ENCODE measurements around the gene CATSPERZ. TPM values are rescaled to one million over a fixed set of nuclear protein-coding genes. Genes with fewer than 3 reads are reported as not detected.

CATSPERZ gene
- total and polyA plus RNA-seq, 9 of the 15 experiments (the other 6 are each of a cell fraction or from before 2014, with no cell fraction given): 0.86 to 8.5 (median 3.5) TPM

DNA sequence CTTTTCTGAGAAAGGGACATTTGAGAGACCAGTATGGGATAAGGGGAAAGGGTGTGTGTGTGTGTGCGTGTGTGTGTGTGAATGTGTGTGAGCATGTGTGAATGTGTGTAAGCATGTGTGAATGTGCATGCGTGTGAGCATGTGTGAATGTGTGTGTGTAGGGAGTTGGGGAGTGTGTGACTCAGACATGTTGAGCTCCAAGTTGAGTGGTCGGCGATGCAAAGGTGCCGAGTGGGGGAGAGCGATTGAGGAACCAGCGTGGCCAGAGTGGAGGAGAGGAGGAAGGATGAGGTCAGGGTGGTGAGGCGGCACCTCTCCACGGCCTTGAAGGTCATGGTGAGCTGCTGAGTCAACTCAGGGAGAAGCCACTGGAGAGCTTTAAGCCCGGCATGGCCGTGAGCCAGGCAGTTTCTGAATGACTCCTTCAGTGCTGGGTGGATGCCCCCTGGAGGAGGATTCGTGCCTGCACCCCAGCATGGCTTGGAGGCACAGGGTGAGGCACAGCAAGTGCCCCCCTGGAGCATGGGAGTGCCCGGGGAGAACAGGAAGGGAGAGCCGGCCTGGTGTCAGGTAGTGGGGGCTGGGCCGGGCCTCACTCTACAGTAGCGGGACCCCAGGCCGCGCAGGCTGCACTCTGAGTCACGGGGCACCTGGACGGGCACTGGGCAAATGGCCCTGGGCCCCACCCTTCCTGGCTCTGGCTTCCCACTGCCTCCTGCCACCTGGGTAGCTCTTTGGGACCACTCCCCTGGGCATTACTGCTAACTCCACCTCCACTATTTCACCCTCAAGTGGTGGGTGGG lies 31.6 kb downstream of the CATSPERZ start (continued):
- TF ChIP-seq, protein P1, sequence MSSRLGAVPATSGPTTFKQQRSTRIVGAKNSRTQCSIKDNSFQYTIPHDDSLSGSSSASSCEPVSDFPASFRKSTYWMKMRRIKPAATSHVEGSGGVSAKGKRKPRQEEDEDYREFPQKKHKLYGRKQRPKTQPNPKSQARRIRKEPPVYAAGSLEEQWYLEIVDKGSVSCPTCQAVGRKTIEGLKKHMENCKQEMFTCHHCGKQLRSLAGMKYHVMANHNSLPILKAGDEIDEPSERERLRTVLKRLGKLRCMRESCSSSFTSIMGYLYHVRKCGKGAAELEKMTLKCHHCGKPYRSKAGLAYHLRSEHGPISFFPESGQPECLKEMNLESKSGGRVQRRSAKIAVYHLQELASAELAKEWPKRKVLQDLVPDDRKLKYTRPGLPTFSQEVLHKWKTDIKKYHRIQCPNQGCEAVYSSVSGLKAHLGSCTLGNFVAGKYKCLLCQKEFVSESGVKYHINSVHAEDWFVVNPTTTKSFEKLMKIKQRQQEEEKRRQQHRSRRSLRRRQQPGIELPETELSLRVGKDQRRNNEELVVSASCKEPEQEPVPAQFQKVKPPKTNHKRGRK (tag; IDR thresholded peaks at IDR 0.05): no peak
- TF ChIP-seq MEF2D (tag; conservative IDR thresholded peaks at IDR 0.05; ENCODE audit: low read depth) (0 out of 2 replicates have a peak, but pooled peaks have one; percentile 27), GTF2B (IDR thresholded peaks at IDR 0.05; ENCODE audit: extremely low read depth, insufficient read length) (no peak), ZNF324 (CRISPR knock-in tag; IDR thresholded peaks at IDR 0.05) (no peak), RBM34 (IDR thresholded peaks at IDR 0.05; ENCODE audit: borderline replicate concordance, insufficient read depth, low read length) (no peak), CBX2 (IDR thresholded peaks at IDR 0.05; ENCODE audit: insufficient read depth, low read length, poor library complexity, severe bottlenecking) (no peak), EP400 (IDR thresholded peaks at IDR 0.05) (peak; percentile 75; the same call in 1 of the 2 replicates), ZNF644 (tag; IDR thresholded peaks at IDR 0.05; ENCODE audit: low read depth) (no peak), CREB1 (IDR thresholded peaks at IDR 0.05) (0 out of 2 replicates have a peak, but pooled peaks have one; percentile 22), CREB1 (CRISPR knock-in tag; IDR thresholded peaks at IDR 0.05) (no peak), CHCHD3 (CRISPR knock-in tag; IDR thresholded peaks at IDR 0.05) (no peak), TEAD2 (tag; IDR thresholded peaks at IDR 0.05) (no peak), FIP1L1 (IDR thresholded peaks at IDR 0.05; ENCODE audit: low read depth, low read length, poor library complexity, severe bottlenecking) (no peak), POU5F1 (IDR thresholded peaks at IDR 0.05; ENCODE audit: borderline replicate concordance, low read depth, low read length, partially characterized antibody) (no peak), NCOA6 (IDR thresholded peaks at IDR 0.05) (no peak), MED1 (CRISPR knock-in tag; IDR thresholded peaks at IDR 0.05; ENCODE audit: borderline replicate concordance) (no peak)
